Measurements from ENCODE around the gene ZNF212. TPM values are rescaled to one million over a fixed set of nuclear protein-coding genes. Genes with fewer than 3 reads are reported as not detected.

ZNF212 gene
- total and polyA plus RNA-seq, 9 of the 15 experiments (the other 6 are each of a cell fraction or from before 2014, with no cell fraction given), result 1.8 to 21.4 (median 7.2) TPM

DNA sequence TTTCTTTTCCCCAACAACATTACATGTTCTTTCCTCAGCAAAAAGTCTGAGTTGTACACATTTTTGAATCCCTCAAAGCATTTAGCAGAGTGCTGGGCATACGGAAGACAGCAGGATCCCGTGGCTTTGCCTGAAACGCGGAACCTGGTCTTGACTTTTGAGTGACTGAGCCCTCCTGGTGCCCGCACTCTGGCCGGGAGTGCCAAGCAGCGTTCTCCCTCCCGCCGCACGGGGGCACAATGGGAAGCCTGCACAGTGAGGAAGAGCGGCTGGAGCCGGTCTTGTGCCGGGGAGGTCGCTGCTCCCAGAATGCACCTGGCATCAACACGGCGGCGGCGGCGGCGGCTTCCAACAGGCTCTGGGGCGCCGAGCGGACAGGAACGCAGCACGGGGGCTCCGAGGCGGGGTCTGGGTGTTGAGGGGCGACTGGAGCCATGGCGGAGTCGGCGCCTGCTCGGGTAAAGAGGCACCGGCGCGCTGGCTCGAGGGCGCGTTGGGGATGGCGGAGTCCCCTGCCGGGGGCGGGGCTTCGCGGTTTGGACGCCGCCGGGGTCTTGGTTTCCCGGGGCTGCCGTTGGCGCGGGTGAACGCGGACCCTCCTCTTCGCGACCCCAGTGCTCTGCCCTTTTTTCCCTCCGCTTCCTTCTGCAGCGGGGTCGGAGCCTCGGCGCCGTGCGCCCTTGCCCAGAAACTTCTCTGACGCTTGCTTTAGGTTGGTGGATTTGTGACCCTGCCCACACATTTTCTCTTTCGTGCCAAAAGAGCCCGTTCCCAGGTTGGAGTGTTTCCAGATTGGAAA is at the start of gene ZNF212 (continued):
- no peak for TF ChIP-seq DLX4 (CRISPR knock-in tag; IDR thresholded peaks at IDR 0.05)
- TF ChIP-seq ZSCAN29 (IDR thresholded peaks at IDR 0.05), result no peak
- no peak for TF ChIP-seq CBX8 (IDR thresholded peaks at IDR 0.05; ENCODE audit: borderline replicate concordance, extremely low read depth, low read depth, low read length, poor library complexity, severe bottlenecking)
- TF ChIP-seq, protein P1, sequence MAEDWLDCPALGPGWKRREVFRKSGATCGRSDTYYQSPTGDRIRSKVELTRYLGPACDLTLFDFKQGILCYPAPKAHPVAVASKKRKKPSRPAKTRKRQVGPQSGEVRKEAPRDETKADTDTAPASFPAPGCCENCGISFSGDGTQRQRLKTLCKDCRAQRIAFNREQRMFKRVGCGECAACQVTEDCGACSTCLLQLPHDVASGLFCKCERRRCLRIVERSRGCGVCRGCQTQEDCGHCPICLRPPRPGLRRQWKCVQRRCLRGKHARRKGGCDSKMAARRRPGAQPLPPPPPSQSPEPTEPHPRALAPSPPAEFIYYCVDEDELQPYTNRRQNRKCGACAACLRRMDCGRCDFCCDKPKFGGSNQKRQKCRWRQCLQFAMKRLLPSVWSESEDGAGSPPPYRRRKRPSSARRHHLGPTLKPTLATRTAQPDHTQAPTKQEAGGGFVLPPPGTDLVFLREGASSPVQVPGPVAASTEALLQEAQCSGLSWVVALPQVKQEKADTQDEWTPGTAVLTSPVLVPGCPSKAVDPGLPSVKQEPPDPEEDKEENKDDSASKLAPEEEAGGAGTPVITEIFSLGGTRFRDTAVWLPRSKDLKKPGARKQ (CRISPR knock-in tag; IDR thresholded peaks at IDR 0.05), result no peak
- TF ChIP-seq ZSCAN32 (CRISPR knock-in tag; IDR thresholded peaks at IDR 0.05), result no peak
- no peak for TF ChIP-seq ZNF274 (IDR thresholded peaks at IDR 0.05; ENCODE audit: borderline replicate concordance, low read depth, low read length)
- no peak for TF ChIP-seq BDP1 (IDR thresholded peaks at IDR 0.05; ENCODE audit: insufficient read depth, insufficient read length)
- no peak for TF ChIP-seq FOXA1 (IDR thresholded peaks at IDR 0.05; ENCODE audit: borderline replicate concordance)
- TF ChIP-seq, protein P2, sequence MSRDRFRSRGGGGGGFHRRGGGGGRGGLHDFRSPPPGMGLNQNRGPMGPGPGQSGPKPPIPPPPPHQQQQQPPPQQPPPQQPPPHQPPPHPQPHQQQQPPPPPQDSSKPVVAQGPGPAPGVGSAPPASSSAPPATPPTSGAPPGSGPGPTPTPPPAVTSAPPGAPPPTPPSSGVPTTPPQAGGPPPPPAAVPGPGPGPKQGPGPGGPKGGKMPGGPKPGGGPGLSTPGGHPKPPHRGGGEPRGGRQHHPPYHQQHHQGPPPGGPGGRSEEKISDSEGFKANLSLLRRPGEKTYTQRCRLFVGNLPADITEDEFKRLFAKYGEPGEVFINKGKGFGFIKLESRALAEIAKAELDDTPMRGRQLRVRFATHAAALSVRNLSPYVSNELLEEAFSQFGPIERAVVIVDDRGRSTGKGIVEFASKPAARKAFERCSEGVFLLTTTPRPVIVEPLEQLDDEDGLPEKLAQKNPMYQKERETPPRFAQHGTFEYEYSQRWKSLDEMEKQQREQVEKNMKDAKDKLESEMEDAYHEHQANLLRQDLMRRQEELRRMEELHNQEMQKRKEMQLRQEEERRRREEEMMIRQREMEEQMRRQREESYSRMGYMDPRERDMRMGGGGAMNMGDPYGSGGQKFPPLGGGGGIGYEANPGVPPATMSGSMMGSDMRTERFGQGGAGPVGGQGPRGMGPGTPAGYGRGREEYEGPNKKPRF (IDR thresholded peaks at IDR 0.05; ENCODE audit: low read depth, low read length), result no peak
- TF ChIP-seq ZNF253 (CRISPR knock-in tag; conservative IDR thresholded peaks at IDR 0.05), result no peak
- no peak for TF ChIP-seq DPF2 (IDR thresholded peaks at IDR 0.05)
- TF ChIP-seq ZNF197 (CRISPR knock-in tag; IDR thresholded peaks at IDR 0.05; ENCODE audit: low read depth), result peak; percentile 16; the same call in 1 of the 2 replicates
- TF ChIP-seq ZBTB26 (CRISPR knock-in tag; IDR thresholded peaks at IDR 0.05), result no peak
- no peak for TF ChIP-seq ZNF507 (tag; conservative IDR thresholded peaks at IDR 0.05)
- no peak for TF ChIP-seq CBFA2T2 (conservative IDR thresholded peaks at IDR 0.05)
- TF ChIP-seq ZNF24 (IDR thresholded peaks at IDR 0.05), result peak; percentile 53; the same call in 1 of the 2 replicates
- no peak for TF ChIP-seq TEAD4 (IDR thresholded peaks at IDR 0.05; ENCODE audit: low read length)
- TF ChIP-seq TEAD4 (CRISPR knock-in tag; IDR thresholded peaks at IDR 0.05; ENCODE audit: borderline replicate concordance), result no peak
- no peak for TF ChIP-seq ZNF830 (CRISPR knock-in tag; IDR thresholded peaks at IDR 0.05)
- TF ChIP-seq, protein P3, sequence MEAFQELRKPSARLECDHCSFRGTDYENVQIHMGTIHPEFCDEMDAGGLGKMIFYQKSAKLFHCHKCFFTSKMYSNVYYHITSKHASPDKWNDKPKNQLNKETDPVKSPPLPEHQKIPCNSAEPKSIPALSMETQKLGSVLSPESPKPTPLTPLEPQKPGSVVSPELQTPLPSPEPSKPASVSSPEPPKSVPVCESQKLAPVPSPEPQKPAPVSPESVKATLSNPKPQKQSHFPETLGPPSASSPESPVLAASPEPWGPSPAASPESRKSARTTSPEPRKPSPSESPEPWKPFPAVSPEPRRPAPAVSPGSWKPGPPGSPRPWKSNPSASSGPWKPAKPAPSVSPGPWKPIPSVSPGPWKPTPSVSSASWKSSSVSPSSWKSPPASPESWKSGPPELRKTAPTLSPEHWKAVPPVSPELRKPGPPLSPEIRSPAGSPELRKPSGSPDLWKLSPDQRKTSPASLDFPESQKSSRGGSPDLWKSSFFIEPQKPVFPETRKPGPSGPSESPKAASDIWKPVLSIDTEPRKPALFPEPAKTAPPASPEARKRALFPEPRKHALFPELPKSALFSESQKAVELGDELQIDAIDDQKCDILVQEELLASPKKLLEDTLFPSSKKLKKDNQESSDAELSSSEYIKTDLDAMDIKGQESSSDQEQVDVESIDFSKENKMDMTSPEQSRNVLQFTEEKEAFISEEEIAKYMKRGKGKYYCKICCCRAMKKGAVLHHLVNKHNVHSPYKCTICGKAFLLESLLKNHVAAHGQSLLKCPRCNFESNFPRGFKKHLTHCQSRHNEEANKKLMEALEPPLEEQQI (IDR thresholded peaks at IDR 0.05), result peak; percentile 88

Measured in K562 (cell line).